K562 (cell line): Measurements from ENCODE around the gene GDPD2. TPM values are rescaled to one million over a fixed set of nuclear protein-coding genes. Genes with fewer than 3 reads are reported as not detected.

ENCODE experiments used
- ATF1 ChIP-seq, 2 experiments: fragments of 450-650 bp in 1 of 2; IDR thresholded peaks; 2 replicates each; pipeline ENCODE4 v1.6.1; 2016; ENCODE audit warnings: missing compliant biosample characterization in 1 of 2, missing genetic modification characterization in 1 of 2
- BRD9 ChIP-seq: fragments of 450-650 bp; IDR thresholded peaks from 2 replicates; pipeline ENCODE4 v1.6.1; 2018; ENCODE audit warnings: low read depth; ENCODE audit not compliant: partially characterized antibody
- FOXP4 ChIP-seq: sonication (generic); formaldehyde crosslinking; IDR thresholded peaks from 2 replicates; pipeline ENCODE4 v1.8.0; 2022; ENCODE audit warnings: mild to moderate bottlenecking, missing genetic modification reagents, borderline replicate concordance
- HDAC3 ChIP-seq: fragments of 450-650 bp; IDR thresholded peaks from 2 replicates; pipeline ENCODE4 v1.6.1; 2018; ENCODE audit warnings: borderline replicate concordance, mild to moderate bottlenecking, moderate library complexity; ENCODE audit not compliant: partially characterized antibody
- HDAC8 ChIP-seq: fragments of 450-650 bp; IDR thresholded peaks from 2 replicates; pipeline ENCODE4 v1.6.1; 2016; ENCODE audit warnings: mild to moderate bottlenecking, missing genetic modification characterization, moderate library complexity, missing compliant biosample characterization
- MXD1 ChIP-seq: fragments of 250-450 bp; sonication (Bioruptor Pico); IDR thresholded peaks from 2 replicates; pipeline ENCODE4 v1.8.0; 2021; ENCODE audit warnings: borderline replicate concordance, mild to moderate bottlenecking, moderate library complexity; ENCODE audit not compliant: poor library complexity, severe bottlenecking
- PCBP1 ChIP-seq: fragments of 200-400 bp; formaldehyde crosslinking; IDR thresholded peaks from 2 replicates; pipeline ENCODE4 v1.6.1; 2018; ENCODE audit warnings: mild to moderate bottlenecking, low read depth, low read length; ENCODE audit not compliant: poor library complexity, severe bottlenecking
- PHF8 ChIP-seq: fragments of 200-600 bp; sonication (generic); IDR thresholded peaks from 2 replicates; pipeline ENCODE4 v1.6.1; 2012; ENCODE audit warnings: mixed run types, mild to moderate bottlenecking, inconsistent platforms, low read length, moderate library complexity, borderline replicate concordance
- ZBED1 ChIP-seq: IDR thresholded peaks from 2 replicates; pipeline ENCODE4 v1.6.1; 2014
- ZFP30 ChIP-seq: fragments of 250-450 bp; sonication (Bioruptor Pico); IDR thresholded peaks from 2 replicates; pipeline ENCODE4 v1.8.0; 2022; ENCODE audit warnings: moderate library complexity, mild to moderate bottlenecking, inconsistent platforms, borderline replicate concordance
- ZMIZ1 ChIP-seq, 2 experiments: fragments of 150-350 bp in 1 of 2; IDR thresholded peaks; 2 replicates each; pipeline ENCODE4 v1.6.1; 2012 to 2016; ENCODE audit warnings: low read depth in 2 of 2, low read length in 2 of 2, mild to moderate bottlenecking in 1 of 2, moderate library complexity in 1 of 2
- ZNF12 ChIP-seq: sonication (generic); formaldehyde crosslinking; IDR thresholded peaks from 2 replicates; pipeline ENCODE4 v1.4.0; 2020; ENCODE audit warnings: mild to moderate bottlenecking, missing genetic modification reagents
- ZNF146 ChIP-seq: IDR thresholded peaks from one replicate; pipeline ENCODE4 v1.6.1; 2018; ENCODE audit warnings: missing compliant biosample characterization; ENCODE audit not compliant: unreplicated experiment
- ZNF253 ChIP-seq: fragments of 250-450 bp; sonication (Bioruptor Pico); conservative IDR thresholded peaks from 2 replicates; pipeline ENCODE4 v1.6.1; 2021; ENCODE audit warnings: mild to moderate bottlenecking
- polyA plus RNA-seq, 8 experiments: library from polyadenylated mRNA; depleted of rRNA in 4 of 8; stranded (reverse) in 5 of 8; unstranded in 3 of 8; fragments of >200 nt; fragmentation: Nextera tagmentation in 2 of 8; fragmentation: Illumina TruSeq in 1 of 8; extraction: Ambion mirVana in 2 of 8; extraction: Trizol in 1 of 8; gene quantifications; 2 replicates each; pipeline versions ENCODE4 v1.2.1 to v1.2.3, GENCODE V29; 2011 to 2014; ENCODE audit warnings: inconsistent platforms in 1 of 8, missing spikeins in 1 of 8
- total RNA-seq, 7 experiments: library from RNA; depleted of rRNA in 6 of 7; stranded (reverse); fragments of >200 nt in 6 of 7; fragmentation: Illumina TruSeq in 2 of 7; extraction: Trizol in 2 of 7; gene quantifications; 2 replicates each; pipeline versions ENCODE4 v1.2.1 to v1.2.3, GENCODE V29; 2011 to 2021; ENCODE audit warnings: low replicate concordance in 1 of 7

Gene GDPD2
- total and polyA plus RNA-seq, 9 of the 15 experiments (the other 6 are each of a cell fraction or from before 2014, with no cell fraction given): not detected

- TF ChIP-seq ZMIZ1 (IDR thresholded peaks at IDR 0.05; ENCODE audit: low read depth in 2 of 2, low read length in 2 of 2) (no peak), BRD9 (peak; percentile 52), ZFP30 (CRISPR knock-in tag) (no peak), ZNF12 (CRISPR knock-in tag) (no peak), ZNF146 (no peak), HDAC3 (no peak), HDAC8 (tag) (no peak), ZNF253 (CRISPR knock-in tag) (no peak), MXD1 (CRISPR knock-in tag) (no peak), FOXP4 (CRISPR knock-in tag) (no peak), PHF8 (peak; percentile 46; the same call in 1 of the 2 replicates), PCBP1 (peak; percentile 35), ZBED1 (no peak), ATF1 (CRISPR knock-in tag; IDR thresholded peaks at IDR 0.05) (no peak), ATF1 (tag; IDR thresholded peaks at IDR 0.05) (no peak)
Measured at GRCh38 chrX:70454441-70455365, 31.6 kb downstream of the GDPD2 start (continued).
